NT2/D1 (cell line): ENCODE results near the gene ALDH4A1.

ENCODE experiments used
- DNase-seq: peaks from one replicate; pipeline ENCODE4 v3.0.0-alpha.2; 2011; ENCODE audit warnings: low read depth, low spot score
- H3K27me3 ChIP-seq: 2 replicates; pipeline ENCODE4 v1.6.0; 2011; ENCODE audit warnings: mild to moderate bottlenecking; ENCODE audit not compliant: insufficient read length, insufficient read depth
- H3K36me3 ChIP-seq: 2 replicates; pipeline ENCODE4 v1.6.1; 2011; ENCODE audit warnings: mild to moderate bottlenecking, low read length, mixed read lengths; ENCODE audit not compliant: insufficient read depth, insufficient read length
- H3K4me1 ChIP-seq: 2 replicates; pipeline ENCODE4 v1.5.1; 2011; ENCODE audit not compliant: insufficient read depth, insufficient read length
- H3K4me3 ChIP-seq: 2 replicates; pipeline ENCODE4 v1.5.1; 2011; ENCODE audit warnings: low read depth; ENCODE audit not compliant: insufficient read length
- H3K9ac ChIP-seq: 2 replicates; pipeline ENCODE4 v1.6.0; 2011; ENCODE audit warnings: low read depth; ENCODE audit not compliant: insufficient read length
- H3K9me3 ChIP-seq: 2 replicates; pipeline ENCODE4 v1.5.1; 2011; ENCODE audit warnings: mild to moderate bottlenecking, low read length; ENCODE audit not compliant: insufficient read depth
- SUZ12 ChIP-seq: IDR thresholded peaks from 2 replicates; pipeline ENCODE4 v1.6.1; 2011; ENCODE audit not compliant: insufficient read length, insufficient read depth; ENCODE audit errors: extremely low read depth
- YY1 ChIP-seq: IDR thresholded peaks from 2 replicates; pipeline ENCODE4 v1.6.1; 2011; ENCODE audit not compliant: insufficient read length, insufficient read depth
- ZNF274 ChIP-seq: IDR thresholded peaks from 2 replicates; pipeline ENCODE4 v1.6.1; 2011; ENCODE audit warnings: mild to moderate bottlenecking, low read depth, low read length

Gene ALDH4A1

GRCh38 chr1:18891426-18891780 lies 11.0 kb downstream of the ALDH4A1 start:
- TF ChIP-seq SUZ12 (no peak), ZNF274 (no peak), YY1 (no peak)
- peaks cover 22% of the 10 kb centered on the region for H3K36me3 ChIP-seq
- DNase-seq: no peak
- no peaks in the 10 kb centered on the region for H3K9me3 ChIP-seq
- peaks cover 5% of the 10 kb centered on the region for H3K4me1 ChIP-seq
- H3K4me3 ChIP-seq: no peak overlapping the region
- no peak overlapping the region for H3K9ac ChIP-seq
- H3K27me3 ChIP-seq: no peaks in the 10 kb centered on the region

- H3K9ac ChIP-seq: no peak overlapping the region
- H3K9me3 ChIP-seq: no peaks in the 10 kb centered on the region
- H3K27me3 ChIP-seq: no peaks in the 10 kb centered on the region
- no peak for DNase-seq
- no peak overlapping the region for H3K4me3 ChIP-seq
- H3K36me3 ChIP-seq: peaks cover 26% of the 10 kb centered on the region
- no peak for TF ChIP-seq SUZ12
- TF ChIP-seq YY1: no peak
- TF ChIP-seq ZNF274: no peak
- peaks cover 5% of the 10 kb centered on the region for H3K4me1 ChIP-seq
Measured at GRCh38 chr1:18890706-18891425, 11.5 kb downstream of the ALDH4A1 start.

- TF ChIP-seq SUZ12 (no peak), YY1 (no peak)
- Histone ChIP-seq H3K9me3 (no peaks in the 10 kb centered on the region), H3K9ac (no peak overlapping the region), H3K4me3 (no peak overlapping the region), H3K36me3 (peaks cover 50% of the 10 kb centered on the region), H3K4me1 (no peaks in the 10 kb centered on the region), H3K27me3 (no peaks in the 10 kb centered on the region)
- DNase-seq: no peak
Measured at GRCh38 chr1:18886003-18886335, 16.4 kb downstream of the ALDH4A1 start.

GRCh38 chr1:18885311-18886002 lies 16.9 kb downstream of the ALDH4A1 start:
- H3K9ac ChIP-seq: no peak overlapping the region
- H3K27me3 ChIP-seq: no peaks in the 10 kb centered on the region
- no peak for DNase-seq
- H3K4me1 ChIP-seq: no peaks in the 10 kb centered on the region
- no peaks in the 10 kb centered on the region for H3K9me3 ChIP-seq
- no peak overlapping the region for H3K4me3 ChIP-seq
- no peak for TF ChIP-seq SUZ12
- no peak for TF ChIP-seq ZNF274
- no peak for TF ChIP-seq YY1
- peaks cover 50% of the 10 kb centered on the region for H3K36me3 ChIP-seq

- H3K4me1 ChIP-seq: no peaks in the 10 kb centered on the region
- no peaks in the 10 kb centered on the region for H3K9me3 ChIP-seq
- no peak for TF ChIP-seq ZNF274
- TF ChIP-seq SUZ12: no peak
- TF ChIP-seq YY1: no peak
- H3K4me3 ChIP-seq: no peak overlapping the region
- peaks cover 50% of the 10 kb centered on the region for H3K36me3 ChIP-seq
- H3K9ac ChIP-seq: no peak overlapping the region
- no peaks in the 10 kb centered on the region for H3K27me3 ChIP-seq
- DNase-seq: no peak
Measured at GRCh38 chr1:18884727-18885126, 17.6 kb downstream of the ALDH4A1 start.

- DNase-seq: no peak
- TF ChIP-seq YY1: no peak
- TF ChIP-seq SUZ12: no peak
- TF ChIP-seq ZNF274: no peak
- Histone ChIP-seq H3K9me3 (no peaks in the 10 kb centered on the region), H3K4me3 (no peak overlapping the region), H3K9ac (no peak overlapping the region), H3K27me3 (no peaks in the 10 kb centered on the region), H3K36me3 (peaks cover 50% of the 10 kb centered on the region), H3K4me1 (peaks cover 2% of the 10 kb centered on the region)
Measured at GRCh38 chr1:18884419-18884717, 18.0 kb downstream of the ALDH4A1 start.

- Histone ChIP-seq H3K36me3 (peaks cover 50% of the 10 kb centered on the region), H3K27me3 (no peaks in the 10 kb centered on the region), H3K9me3 (no peaks in the 10 kb centered on the region), H3K9ac (no peak overlapping the region), H3K4me1 (peaks cover 7% of the 10 kb centered on the region), H3K4me3 (no peak overlapping the region)
- DNase-seq: peak; percentile 38
- no peak for TF ChIP-seq YY1
- no peak for TF ChIP-seq ZNF274
- TF ChIP-seq SUZ12: no peak
Measured at GRCh38 chr1:18883636-18884418, 18.5 kb downstream of the ALDH4A1 start.
